ENCODE data around the gene POU2F1. TPM values are rescaled to one million over a fixed set of nuclear protein-coding genes. Genes with fewer than 3 reads are reported as not detected.

Gene POU2F1
- total RNA-seq, 2 experiments from 2014 or later, result 12.7 to 14.0 TPM

DNA sequence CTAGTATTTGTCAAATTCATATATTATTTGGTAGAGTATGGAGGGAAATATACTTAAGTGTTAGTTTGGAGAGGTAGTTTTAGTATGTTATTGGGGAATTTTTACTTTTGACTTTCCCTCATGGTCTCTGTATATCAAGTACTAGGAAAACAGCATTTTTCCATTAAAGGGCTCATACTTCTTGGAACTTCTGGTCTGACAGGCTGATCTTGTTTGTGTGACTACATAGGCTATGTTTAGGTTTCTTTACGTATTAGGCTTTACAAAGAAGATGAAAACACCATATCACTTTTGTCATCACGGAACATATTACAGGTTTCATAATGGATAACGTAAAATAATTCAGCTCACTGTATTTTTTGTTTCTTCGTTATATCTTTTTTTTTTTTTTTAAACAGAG is 30.8 kb downstream of the POU2F1 start:
- CTCF ChIA-PET, result no interaction called here
- POLR2A ChIA-PET, result no interaction called here

DNA sequence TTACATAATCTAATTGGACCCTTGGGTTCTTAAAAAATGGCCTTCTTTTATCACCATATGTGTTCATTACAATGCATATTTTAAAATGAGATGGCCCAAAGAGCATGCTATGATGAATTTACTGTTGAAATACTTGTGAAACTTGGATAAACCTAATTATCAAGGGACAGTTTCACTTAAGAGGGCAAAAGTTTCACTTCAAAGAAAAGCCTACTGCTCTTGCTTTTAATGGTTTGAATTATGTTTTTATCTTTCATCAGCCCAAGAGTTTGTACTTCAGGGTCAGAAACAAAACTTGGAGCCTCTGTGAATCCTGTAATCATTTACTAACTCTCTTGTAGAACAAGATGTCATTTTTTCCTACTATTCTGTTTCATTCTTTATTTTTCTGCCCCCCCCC is 32.3 kb downstream of the POU2F1 start:
- ChIA-PET POLR2A (no interaction called here), CTCF (no interaction called here)

DNA sequence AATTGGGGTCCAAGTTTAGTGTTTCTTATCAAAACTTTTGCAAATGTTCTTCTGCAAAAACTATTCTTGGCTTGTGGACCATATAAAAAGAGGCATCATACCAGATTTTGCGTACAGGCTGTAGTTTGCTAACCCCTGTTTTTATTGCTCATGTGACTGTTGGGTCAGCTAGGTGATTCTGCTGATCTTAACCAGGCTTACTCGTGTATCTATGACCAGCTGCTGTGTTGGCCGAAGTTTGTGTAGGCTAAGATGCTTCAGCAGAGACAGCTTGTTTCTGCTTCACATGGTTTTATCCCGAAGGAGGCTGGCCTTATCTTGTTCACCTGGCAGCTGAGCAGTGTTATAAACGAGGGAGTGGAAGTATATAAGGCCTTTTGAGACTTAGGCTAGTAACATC is 38.2 kb downstream of the POU2F1 start:
- CTCF ChIA-PET, result no interaction called here
- POLR2A ChIA-PET, result no interaction called here

DNA sequence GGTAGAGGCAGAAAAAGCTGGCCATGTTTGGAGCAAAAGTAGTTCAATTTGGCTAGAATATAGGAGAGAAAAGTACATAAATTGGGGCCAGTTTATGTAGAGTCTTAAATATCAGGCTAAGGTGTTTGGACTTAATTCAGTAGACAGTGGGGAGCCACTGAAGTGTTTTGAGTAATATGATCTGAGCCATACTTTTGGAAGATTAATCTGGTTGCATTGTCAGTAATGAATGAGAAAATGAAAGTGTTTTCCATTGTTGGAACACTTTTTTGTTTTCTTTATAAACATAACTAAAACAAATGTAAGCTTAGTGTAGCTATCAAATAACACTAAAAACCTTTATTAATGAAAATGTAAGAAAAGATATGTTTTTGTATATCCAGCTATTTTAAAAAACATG is 42.1 kb downstream of the POU2F1 start:
- POLR2A ChIA-PET, result interaction anchor here (0.7 kb wide), 1 partner anchor 15 kb away, joined by 3 read pairs; no protein-coding TSS in a partner anchor
- CTCF ChIA-PET, result interaction anchor here (1.1 to 1.5 kb wide), 2 partner anchors 35 to 278 kb away, joined by 3 read pairs; no protein-coding TSS in a partner anchor

DNA sequence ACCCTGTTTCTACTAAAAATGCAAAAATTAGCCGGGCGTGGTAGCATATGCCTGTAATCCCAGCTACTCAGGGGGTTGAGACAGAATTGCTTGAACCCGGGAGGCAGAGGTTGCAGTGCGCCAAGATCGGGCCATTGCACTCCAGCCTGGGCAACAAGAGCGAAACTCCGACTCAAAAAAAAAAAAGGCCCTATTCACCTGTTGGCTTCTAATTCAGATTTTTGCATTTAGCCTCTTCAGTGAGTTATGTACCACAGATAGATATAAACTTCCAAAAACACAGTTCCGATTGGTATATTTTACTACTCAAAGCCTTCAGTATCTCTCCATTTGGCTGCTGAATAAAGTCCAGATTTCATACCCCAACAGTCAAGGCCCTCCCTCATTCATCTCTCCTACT is 42.7 kb downstream of the POU2F1 start:
- CTCF ChIA-PET, result interaction anchor here (1.5 kb wide), 1 partner anchor 277 kb away, joined by 3 read pairs; no protein-coding TSS in a partner anchor
- POLR2A ChIA-PET, result no interaction called here

DNA sequence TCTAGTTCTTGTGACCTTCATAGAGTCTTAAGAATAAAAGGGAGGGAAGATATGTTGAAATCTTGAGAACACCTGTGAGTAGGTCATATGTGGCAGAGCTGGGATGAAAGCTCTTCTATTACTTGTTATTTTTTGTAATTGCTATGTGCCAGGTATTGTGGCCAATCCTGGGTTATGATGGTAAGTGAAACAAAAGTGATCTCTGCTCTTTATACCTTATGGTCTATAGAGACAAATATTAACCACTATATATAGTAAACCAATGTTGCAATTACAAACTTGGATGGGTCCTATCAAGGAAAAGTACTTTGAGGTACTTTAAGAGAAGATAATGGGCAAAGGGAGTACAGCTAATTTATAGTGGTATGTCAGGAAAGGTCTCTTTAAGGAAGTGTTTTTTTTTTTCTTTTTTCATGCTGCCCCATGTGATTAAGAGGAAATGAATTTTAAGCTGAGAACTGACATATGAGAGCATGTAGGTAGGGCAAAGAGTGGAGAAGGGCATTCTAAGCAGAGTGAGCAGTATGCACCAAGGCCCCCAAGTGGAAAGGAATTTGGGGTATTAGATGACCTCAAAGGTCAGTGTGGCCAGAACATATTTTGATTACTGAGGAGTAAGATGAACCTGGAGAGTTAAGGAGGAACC is 43.3 kb downstream of the POU2F1 start:
- POLR2A ChIA-PET, result no interaction called here
- CTCF ChIA-PET, result interaction anchor here (1.5 kb wide), 1 partner anchor 277 kb away, joined by 3 read pairs; no protein-coding TSS in a partner anchor

DNA sequence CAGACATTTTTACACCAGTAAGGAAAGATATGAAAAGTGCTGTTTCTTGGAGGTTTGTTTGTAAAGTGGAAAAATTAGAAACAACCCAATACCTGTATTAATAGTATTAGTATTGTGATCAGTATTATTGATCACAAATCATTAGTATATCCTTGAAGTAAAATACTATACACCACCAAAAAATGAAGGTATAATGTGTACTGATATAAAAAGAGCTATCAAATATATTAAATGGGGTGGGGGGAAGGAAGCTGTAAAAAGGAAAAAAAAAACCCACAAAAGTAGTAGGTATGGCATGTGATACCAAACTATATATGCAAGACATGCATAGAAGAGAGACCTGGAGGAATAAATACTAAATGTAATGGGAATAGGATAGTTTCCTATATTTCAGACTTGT is 46.3 kb downstream of the POU2F1 start:
- POLR2A ChIA-PET, result no interaction called here
- CTCF ChIA-PET, result interaction anchor here (0.6 to 2.0 kb wide), 8 partner anchors 9 to 274 kb away, joined by 3 to 7 read pairs (median 3); no protein-coding TSS in a partner anchor

DNA sequence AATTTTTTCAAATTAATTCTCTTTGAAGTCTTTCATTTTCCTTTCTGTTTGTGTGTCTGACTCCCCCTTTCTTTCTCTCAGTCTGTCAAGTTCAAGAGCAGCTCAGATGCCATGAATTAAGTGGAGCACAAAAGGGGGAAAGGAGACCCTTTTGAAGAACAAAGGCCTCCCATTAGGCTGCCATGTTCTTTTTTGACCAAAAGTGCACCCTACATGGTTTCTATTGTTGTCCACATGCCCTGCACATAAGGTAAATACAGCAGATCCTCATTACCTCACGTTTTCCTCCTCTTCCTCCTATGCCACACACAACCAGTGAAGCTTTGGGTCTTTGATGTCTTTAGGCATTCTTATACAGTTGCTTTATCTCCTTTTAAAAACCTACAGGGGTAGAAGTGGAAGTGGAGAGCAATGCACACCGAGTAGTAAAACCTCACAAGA is 47.7 kb downstream of the POU2F1 start:
- POLR2A ChIA-PET, result interaction anchor here (0.8 kb wide), 1 partner anchor 137 kb away, joined by 3 read pairs; no protein-coding TSS in a partner anchor
- CTCF ChIA-PET, result interaction anchor here (0.7 to 1.4 kb wide), 10 partner anchors 10 to 287 kb away, joined by 3 to 5 read pairs (median 3); partner anchors contain the start of gene POU2F1

DNA sequence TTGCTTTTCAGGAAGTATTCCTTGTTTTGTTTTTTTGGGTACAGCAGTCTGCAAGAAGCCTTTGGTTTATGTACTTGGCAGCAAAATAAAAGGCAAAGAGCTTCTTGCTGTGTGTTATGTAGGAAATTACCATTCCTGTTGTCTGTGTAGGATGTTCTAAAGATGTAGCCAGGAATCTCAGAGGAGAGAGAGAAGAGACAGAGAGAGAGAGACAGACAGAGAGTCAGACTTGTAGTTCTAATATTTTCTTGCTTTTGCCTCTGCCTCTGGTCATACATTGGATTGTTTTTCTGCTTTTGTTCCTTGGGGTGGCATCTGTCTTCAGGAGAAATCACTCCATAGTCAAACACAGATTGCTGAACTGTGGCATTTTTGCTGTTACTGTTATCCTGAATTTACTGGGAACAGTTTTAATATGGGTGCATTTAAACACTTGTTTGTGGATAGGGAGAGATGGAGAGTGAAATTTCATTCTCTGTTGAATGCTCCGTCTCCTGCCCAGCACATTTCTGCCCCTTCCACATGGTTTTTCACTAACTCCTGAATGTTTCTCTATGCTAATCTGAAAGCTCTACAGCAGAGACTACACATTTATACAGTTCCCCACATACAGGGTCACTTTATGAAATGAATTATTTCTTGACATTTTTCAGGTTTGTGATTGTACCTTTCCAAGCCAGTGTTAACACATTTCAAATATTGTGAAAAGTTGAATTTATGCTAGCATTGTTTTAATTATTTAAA is 49.8 kb downstream of the POU2F1 start:
- POLR2A ChIA-PET, result no interaction called here
- CTCF ChIA-PET, result interaction anchor here (1.3 kb wide), 1 partner anchor 263 kb away, joined by 3 read pairs; no protein-coding TSS in a partner anchor

DNA sequence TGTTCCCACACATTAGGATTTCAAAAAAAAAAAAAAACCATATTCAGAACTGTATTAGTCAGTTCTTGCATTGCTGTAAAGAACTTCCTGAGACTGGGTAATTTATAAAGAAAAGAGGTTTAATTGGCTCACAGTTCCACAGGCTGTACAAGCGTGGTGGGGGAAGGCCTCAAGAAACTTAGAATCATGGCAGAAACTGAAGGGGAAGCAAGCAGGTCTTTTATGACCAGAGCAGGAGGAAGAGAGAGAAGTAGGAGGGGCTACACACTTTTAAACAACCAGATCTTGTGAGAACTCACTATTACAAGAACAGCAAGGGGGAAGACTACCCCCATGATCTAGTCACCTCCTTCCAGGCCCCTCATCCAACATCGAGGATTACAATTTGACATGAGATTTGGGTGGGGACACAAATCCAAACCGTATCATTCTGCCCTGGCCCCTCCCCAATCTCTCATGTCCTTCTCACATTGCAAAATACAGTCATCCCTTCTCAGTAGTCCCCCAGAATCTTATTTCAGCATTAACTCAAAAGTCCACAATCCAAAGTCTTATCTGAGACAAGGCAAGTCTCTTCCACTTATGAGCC is 51.8 kb downstream of the POU2F1 start:
- ChIA-PET POLR2A (no interaction called here), CTCF (no interaction called here)

DNA sequence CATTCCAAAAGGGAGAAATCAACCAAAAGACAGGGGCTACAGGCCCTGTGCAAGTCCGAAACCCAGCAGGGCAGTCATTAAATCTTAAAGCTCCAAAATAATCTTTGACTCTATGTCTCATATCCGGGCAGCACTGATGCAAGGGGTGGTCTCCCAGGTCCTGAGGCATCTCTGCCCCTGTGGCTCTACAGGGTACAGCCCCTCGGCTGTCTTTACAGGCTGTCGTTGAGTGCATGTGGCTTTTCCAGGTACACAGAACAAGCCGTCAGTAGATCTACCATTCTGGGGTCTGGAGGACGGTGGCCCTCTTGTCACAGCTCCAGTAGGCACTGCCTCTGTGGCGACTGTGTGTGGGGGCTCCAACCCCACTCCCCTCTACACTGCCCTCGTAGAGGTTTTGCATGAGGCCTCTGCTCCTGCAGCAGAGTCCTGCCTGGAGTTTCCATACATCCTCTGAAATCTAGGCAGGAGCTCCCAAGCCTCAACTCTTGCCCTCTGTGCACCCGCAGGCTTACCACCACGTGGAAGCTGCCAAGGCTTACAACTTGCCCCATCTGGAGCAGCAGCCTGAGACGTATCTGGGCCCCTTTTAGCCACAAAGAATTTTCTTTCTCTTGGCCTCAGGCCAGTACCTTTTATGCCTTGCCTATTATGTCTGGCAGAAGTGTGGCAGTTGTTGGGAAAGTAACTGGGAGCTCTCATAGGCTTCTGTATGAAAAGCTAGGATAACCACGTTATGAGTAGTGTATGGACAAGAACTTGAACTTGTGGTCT is 52.5 kb downstream of the POU2F1 start:
- CTCF ChIA-PET, result no interaction called here
- POLR2A ChIA-PET, result no interaction called here

DNA sequence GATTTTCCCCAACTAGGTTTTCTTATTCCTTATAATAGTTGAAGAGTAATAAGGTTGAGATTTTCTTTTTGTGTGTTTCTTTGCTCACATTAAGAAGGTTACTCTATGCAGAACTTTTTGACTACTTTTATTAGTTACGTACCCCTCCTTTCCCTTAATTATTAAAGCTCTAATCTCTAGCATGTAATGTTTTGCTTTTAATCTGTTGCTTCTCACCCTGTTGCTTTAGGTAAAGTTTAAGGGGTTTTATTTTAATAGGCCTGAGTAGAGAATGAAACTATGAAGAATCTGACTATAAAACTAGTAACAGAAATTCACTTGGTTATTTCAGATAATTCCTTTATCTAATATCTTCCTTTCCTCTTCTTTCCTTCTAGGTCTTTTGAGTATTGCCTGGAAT is 53.4 kb downstream of the POU2F1 start:
- ChIA-PET CTCF (interaction anchor here (0.7 kb wide), 1 partner anchor 843 kb away, joined by 3 read pairs; no protein-coding TSS in a partner anchor), POLR2A (interaction anchor here (0.7 kb wide), 2 partner anchors 93 to 1969 kb away, joined by 7 read pairs; no protein-coding TSS in a partner anchor)

DNA sequence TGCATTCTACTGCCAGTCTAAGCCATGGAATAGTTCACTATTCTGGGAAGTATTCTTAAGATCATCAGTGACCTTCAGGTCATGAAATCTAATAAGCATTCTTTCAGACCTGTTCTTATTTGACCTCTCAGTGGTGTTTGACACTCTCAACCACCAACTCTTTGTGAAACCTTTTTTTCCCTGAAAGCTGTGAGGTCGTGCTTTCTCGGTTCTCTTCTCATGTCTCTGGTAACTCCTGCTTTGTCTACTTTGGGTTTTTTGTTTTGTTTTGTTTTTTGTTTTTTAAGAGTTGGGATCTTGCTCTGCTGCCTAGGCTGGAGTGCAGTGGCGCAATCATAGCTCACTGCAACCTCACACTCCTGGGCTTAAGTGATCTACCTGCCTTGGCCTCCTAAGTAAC is 56.3 kb downstream of the POU2F1 start:
- ChIA-PET CTCF (interaction anchor here (1.0 kb wide), 1 partner anchor 14 kb away, joined by 3 read pairs; no protein-coding TSS in a partner anchor), POLR2A (interaction anchor here (1.2 kb wide), 1 partner anchor 14 kb away, joined by 3 read pairs; no protein-coding TSS in a partner anchor)

DNA sequence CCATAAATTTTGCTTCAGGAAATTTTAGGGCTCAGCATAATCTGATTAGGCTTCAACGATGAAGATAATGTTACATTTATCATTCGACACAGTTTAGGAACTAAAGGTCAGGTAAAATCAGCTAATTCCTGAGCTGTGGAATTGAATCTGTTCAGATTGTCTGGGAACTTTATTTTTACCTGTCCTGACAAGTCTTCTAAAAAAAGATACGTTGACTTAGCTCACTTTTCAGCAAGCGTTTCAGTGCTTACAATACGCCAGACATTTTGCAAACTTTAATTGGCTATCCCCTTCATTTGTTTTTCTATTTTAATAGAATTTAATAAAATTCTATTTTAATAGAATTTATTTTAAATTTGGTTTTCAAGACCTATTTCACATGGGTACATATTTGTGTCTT is 57.8 kb downstream of the POU2F1 start:
- ChIA-PET POLR2A (no interaction called here), CTCF (interaction anchor here (1.0 kb wide), 1 partner anchor 11 kb away, joined by 3 read pairs; no protein-coding TSS in a partner anchor)

DNA sequence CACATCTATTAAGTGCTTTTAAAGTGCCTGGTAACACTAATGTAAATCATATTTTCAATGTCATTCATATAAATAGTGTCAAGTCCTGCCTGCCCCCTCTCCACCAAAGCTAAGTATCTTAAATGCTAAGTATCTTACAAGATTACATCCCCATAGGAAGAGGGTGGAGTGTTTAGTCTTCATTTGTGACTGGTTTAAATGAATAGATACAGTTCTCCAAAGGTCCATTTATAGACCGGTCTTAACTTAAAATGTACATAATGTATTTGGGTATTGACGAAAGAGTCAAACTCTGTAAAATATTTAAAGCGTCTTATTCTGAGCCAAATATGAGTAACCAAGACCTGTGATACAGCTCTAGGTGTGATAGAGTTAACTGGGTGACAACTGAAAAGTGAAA is 60.2 kb downstream of the POU2F1 start:
- CTCF ChIA-PET, result no interaction called here
- POLR2A ChIA-PET, result no interaction called here

DNA sequence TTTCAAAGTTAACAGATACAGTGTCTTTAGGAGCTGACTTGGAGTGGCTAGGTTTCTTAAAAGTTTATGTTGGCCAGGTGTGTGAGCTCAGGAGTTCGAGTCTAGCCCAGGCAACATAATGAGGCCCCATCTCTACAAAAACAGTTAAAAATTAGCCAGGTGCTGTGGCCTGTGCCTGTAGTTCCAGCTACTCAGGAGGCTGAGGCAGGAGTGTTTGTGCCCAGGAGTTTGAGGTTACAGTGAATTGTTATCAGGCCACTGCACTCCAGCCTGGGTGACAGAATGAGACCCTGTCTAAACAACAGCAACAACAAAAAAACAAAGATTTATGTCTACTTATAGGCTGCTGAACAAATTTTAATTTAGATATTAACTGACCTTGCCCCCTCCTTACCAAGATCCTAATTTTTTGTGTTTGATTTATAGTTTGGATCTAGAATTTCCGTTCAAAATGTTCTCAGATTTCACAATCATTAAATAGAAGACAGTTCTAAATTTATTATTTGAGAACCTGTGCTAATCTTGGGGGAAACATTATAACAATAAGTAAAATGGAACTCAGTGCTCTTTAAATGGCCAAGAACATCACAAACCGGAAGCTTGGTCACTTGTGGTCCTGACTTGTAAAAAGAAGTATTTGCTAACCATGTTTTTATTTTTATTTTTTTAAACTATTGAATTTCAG is 67.8 kb downstream of the POU2F1 start:
- POLR2A ChIA-PET, result no interaction called here
- CTCF ChIA-PET, result no interaction called here

DNA sequence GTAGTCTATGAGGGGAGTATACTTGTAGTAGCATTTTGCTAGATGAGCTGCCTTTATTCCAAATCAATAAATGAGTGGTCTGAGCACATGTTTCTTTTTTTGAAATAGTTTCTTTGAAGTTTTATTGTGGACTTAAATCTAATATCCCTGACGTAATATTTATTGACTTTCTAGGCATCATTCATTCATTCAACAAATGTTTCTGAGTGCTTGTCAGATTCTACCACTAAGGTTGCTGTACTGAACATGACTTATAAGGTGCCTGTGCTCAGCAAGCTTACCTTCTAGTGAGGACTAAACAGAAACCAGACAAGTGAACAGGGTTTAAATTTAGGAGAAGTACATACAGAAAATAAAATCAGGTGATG is 68.4 kb downstream of the POU2F1 start:
- ChIA-PET CTCF (no interaction called here), POLR2A (no interaction called here)

DNA sequence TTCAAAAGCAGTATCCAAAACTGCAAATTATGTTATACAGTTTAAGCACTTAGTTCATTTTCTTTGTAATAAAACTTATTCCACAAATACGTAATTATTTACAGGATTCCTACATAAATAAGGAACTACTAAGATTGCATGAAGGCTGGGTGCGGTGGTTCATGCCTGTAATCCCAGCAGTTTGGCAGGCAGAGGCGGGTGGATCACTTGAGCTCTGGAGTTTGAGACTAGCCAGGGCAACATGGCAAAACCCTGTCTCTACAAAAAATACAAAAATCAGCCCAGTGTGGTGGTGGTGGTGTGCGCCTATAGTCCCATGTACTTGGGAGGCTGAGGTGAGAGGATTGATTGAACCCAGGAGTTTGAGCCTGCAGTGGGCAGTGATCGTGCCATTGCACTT is 69.3 kb downstream of the POU2F1 start:
- CTCF ChIA-PET, result interaction anchor here (1.7 kb wide), 1 partner anchor 13 kb away, joined by 3 read pairs; no protein-coding TSS in a partner anchor
- POLR2A ChIA-PET, result no interaction called here

Data from activated CD8-positive, alpha-beta memory T cell treated with anti-CD3 and anti-CD28 coated beads for 36 hours (primary cell).